Lower leg skin (tissue), 4 donors: Measurements from ENCODE around the gene CD19. TPM values are rescaled to one million over a fixed set of nuclear protein-coding genes. Genes with fewer than 3 reads are reported as not detected.
"Not testable (repeated sequence)": the region's sequence is repeated elsewhere in the genome, so short reads cannot be mapped to it uniquely, and the experiment has no call there.

ENCODE experiments used
- DNase-seq, 2 donors: peaks; one replicate each; pipeline ENCODE4 v3.0.0-alpha.2; 2019; ENCODE audit warnings: low spot score in 2 of 2
- H3K4me3 ChIP-seq: fragments of 200-600 bp; sonication (generic); 2 replicates; pipeline ENCODE4 v1.5.1; 2017; ENCODE audit warnings: mild to moderate bottlenecking, low read depth; ENCODE audit not compliant: poor library complexity, severe bottlenecking
- POLR2A ChIP-seq, 2 donors: fragments of 450-650 bp; IDR thresholded peaks; one replicate each; pipeline ENCODE4 v1.6.1; 2016 to 2017; ENCODE audit warnings: antibody characterized with exemption in 2 of 2, mild to moderate bottlenecking in 1 of 2, moderate library complexity in 1 of 2
- whole genome bisulfite sequencing, 2 donors: methylation state at CpG; one replicate each; pipeline ENCODE4 v1.1.5; 2018; 5-methylcytosine and 5-hydroxymethylcytosine counted together
- intact Hi-C: fragments of 100-400 bp; cut with DNase I; formaldehyde crosslinking; loops from one replicate; pipeline ENCODE4 v1.15.0; 2023; ENCODE audit warnings: low total_unique reads
- total RNA-seq, 4 donors: library from RNA; depleted of rRNA; stranded (reverse); fragments of >200 nt; gene quantifications; one replicate each; pipeline ENCODE4 v1.1.0, GENCODE V29; 2016
- TF ChIP-seq, protein P1 (sequence below), 3 donors: fragments of 450-650 bp; IDR thresholded peaks; one replicate each; pipeline ENCODE4 v1.5.1; 2016; ENCODE audit warnings: antibody characterized with exemption in 3 of 3, mild to moderate bottlenecking in 3 of 3, moderate library complexity in 2 of 3

Gene CD19
- 1 to 10 TPM in 1 of 4 donors, under 1 TPM in 1, not detected in 2; 0.26 to 1.1 TPM for total RNA-seq

GRCh38 chr16:28931801-28932225 is at the start of gene CD19:
CD19 (plus strand) TSS chr16:28931971; CDS start chr16:28932001, 30 bp downstream.
- intact Hi-C loops, result loop anchor here (2.0 kb wide), 1 partner anchor 13 kb away; no protein-coding TSS in a partner anchor
- peak in 1 of 2 donors; percentile 64 for DNase-seq
- WGBS, 2 donors, result 91 to 94% methylated on average over 10 of the region's 10 CpGs
- H3K4me3 ChIP-seq, result no peak within 1 kb of the TSS
- TF ChIP-seq, protein P1, sequence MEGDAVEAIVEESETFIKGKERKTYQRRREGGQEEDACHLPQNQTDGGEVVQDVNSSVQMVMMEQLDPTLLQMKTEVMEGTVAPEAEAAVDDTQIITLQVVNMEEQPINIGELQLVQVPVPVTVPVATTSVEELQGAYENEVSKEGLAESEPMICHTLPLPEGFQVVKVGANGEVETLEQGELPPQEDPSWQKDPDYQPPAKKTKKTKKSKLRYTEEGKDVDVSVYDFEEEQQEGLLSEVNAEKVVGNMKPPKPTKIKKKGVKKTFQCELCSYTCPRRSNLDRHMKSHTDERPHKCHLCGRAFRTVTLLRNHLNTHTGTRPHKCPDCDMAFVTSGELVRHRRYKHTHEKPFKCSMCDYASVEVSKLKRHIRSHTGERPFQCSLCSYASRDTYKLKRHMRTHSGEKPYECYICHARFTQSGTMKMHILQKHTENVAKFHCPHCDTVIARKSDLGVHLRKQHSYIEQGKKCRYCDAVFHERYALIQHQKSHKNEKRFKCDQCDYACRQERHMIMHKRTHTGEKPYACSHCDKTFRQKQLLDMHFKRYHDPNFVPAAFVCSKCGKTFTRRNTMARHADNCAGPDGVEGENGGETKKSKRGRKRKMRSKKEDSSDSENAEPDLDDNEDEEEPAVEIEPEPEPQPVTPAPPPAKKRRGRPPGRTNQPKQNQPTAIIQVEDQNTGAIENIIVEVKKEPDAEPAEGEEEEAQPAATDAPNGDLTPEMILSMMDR (IDR thresholded peaks at IDR 0.05), result no peak
- TF ChIP-seq POLR2A (IDR thresholded peaks at IDR 0.05), result no peak

DNA sequence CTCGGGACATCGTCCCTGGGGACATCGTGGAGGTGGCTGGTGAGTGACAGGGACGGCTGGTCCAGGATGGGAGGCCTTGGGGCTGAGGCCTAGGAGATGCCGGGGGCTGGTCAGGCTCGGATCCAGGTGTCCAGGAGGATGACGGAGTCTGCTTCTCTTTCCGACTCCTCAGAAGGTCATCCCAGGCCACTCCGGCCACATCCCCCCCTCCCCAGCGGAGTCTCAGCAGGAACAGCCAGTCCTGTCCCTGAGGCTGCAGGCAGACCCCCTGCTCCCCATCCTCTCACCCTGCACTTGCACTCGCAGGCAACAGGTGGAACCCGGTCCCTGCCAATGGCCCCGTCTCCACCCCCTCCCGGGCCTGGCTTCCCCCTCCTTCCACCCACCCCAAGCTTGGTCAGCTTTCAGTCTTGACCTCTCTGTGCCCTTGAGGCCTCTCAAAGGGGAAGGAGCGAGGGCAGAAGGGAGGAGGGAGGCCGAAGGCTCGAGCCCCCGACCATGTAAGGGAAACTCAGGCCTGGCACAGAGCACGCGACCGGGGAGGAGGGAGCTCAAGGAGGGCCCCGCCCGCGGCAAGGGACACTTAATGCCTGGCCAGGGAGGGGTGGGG is 49.1 kb upstream of the CD19 start:
- 47 to 52% methylated on average over 24 of the region's 24 CpGs for WGBS, 2 donors
- intact Hi-C loops, result no loop called here
- TF ChIP-seq, protein P1 (IDR thresholded peaks at IDR 0.05), result no peak
- TF ChIP-seq POLR2A (IDR thresholded peaks at IDR 0.05), result no peak
- DNase-seq, result no peak
- H3K4me3 ChIP-seq, result no peak overlapping the region

- WGBS, 2 donors, result 58 to 69% methylated on average over 20 to 25 of the region's 25 CpGs
- DNase-seq, result no peak
- intact Hi-C loops, result no loop called here
Measured at GRCh38 chr16:28883221-28883996, 48.4 kb upstream of the CD19 start.

DNA sequence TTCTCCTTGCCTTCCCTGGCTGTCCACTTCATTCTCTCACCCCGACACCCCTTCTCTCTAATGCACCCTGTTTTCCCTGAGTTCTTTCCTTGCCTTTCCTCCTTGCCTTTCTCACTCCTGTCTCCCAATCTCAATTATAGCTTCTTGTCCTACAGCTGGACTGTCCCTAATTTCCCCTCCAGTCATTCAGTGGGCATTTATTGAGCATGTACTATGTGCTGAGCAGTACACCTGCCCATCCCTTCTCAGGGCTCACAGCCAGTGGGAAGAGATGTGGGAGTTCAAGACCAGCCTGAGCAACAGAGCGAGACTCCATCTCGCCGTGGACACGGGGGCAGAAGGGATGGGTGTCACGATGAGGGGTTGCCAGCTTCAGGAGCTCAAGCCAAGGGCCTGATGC is 47.7 kb upstream of the CD19 start:
- WGBS, 2 donors, result 92 to 94% methylated on average over 6 of the region's 6 CpGs
- TF ChIP-seq POLR2A (IDR thresholded peaks at IDR 0.05), result no peak
- TF ChIP-seq, protein P1 (IDR thresholded peaks at IDR 0.05), result no peak
- intact Hi-C loops, result no loop called here
- DNase-seq, result no peak
- no peak overlapping the region for H3K4me3 ChIP-seq

More at GRCh38 chr16:28883221-28883996, 48.4 kb upstream of the CD19 start:
- H3K4me3 ChIP-seq, result no peak overlapping the region
- no peak for TF ChIP-seq POLR2A (IDR thresholded peaks at IDR 0.05)
- TF ChIP-seq, protein P1 (IDR thresholded peaks at IDR 0.05), result no peak

GRCh38 chr16:28886945-28887344 is 44.8 kb upstream of the CD19 start:
- TF ChIP-seq POLR2A (IDR thresholded peaks at IDR 0.05), result no peak
- TF ChIP-seq, protein P1 (IDR thresholded peaks at IDR 0.05), result no peak
- no peak for DNase-seq
- WGBS, 2 donors, result 63 to 64% methylated on average over 10 of the region's 10 CpGs
- intact Hi-C loops, result no loop called here
- no peak overlapping the region for H3K4me3 ChIP-seq

DNA sequence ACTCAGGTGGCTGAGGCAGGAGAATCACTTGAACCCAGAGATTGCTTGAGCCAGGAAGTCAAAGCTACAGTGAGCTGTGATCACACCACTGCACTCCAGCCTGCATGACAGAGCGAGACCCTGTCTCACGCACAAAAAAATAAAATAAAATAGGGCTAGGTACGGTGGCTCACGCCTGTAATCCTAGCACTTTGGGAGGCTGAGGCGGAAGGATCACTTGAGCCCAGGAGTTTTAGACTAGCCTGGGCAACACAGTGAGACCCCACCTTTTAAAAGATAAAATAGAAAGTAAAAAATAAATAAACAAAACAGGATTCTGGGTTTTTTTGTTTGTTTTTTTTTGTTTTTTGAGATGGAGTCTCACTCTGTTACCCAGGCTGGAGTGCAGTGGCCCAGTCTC is 41.4 kb upstream of the CD19 start:
- H3K4me3 ChIP-seq, intact Hi-C loops, DNase-seq: not testable (repeated sequence)
- 92 to 99% methylated on average over 5 of the region's 5 CpGs for WGBS, 2 donors
